Activated naive CD8-positive, alpha-beta T cell treated with anti-CD3 and anti-CD28 coated beads, Interleukin-2, amount 10 ng/mL, durations not matched to agents 7 days and 5 days (primary cell): ENCODE results near the gene UBIAD1. TPM values are rescaled to one million over a fixed set of nuclear protein-coding genes. Genes with fewer than 3 reads are reported as not detected.

Experiments
- ATAC-seq: fragments of 150-1000 bp; cut with Tn5 transposase; one replicate; pipeline ENCODE4 v1.10.0; 2021; ENCODE audit warnings: low read depth, moderate library complexity
- POLR2A ChIA-PET: fragments of 350-600 bp; sonication (Branson Sonifier 250); formaldehyde crosslinking; loops from one replicate; lab custom pipeline; 2021; ENCODE audit warnings: antibody characterized with exemption; lab: Charles Lee
- DNase-seq: peaks from one replicate; pipeline ENCODE4 v3.0.0; 2021
- H3K27ac Mint-ChIP-seq: one replicate; pipeline ENCODE4 v1.8.0; 2022; ENCODE audit warnings: mild to moderate bottlenecking, mixed read lengths
- H3K27me3 Mint-ChIP-seq: one replicate; pipeline ENCODE4 v1.8.0; 2022; ENCODE audit warnings: mild to moderate bottlenecking, moderate library complexity, mixed read lengths
- H3K36me3 Mint-ChIP-seq: one replicate; pipeline ENCODE4 v1.8.0; 2021; ENCODE audit warnings: mild to moderate bottlenecking, mixed read lengths
- H3K4me1 Mint-ChIP-seq: one replicate; pipeline ENCODE4 v1.8.0; 2021; ENCODE audit warnings: mixed read lengths
- H3K4me3 Mint-ChIP-seq: one replicate; pipeline ENCODE4 v1.8.0; 2022; ENCODE audit warnings: mild to moderate bottlenecking, moderate library complexity, mixed read lengths
- H3K9me3 Mint-ChIP-seq: one replicate; pipeline ENCODE4 v1.8.0; 2021; ENCODE audit warnings: mixed read lengths
- total RNA-seq, 2 experiments: library from RNA; stranded (reverse); gene quantifications; one replicate each; pipeline ENCODE4 v1.2.3, GENCODE V29; 2021

Gene UBIAD1
- 10 to 100 TPM; 26.5 to 28.9 TPM for total RNA-seq

- POLR2A ChIA-PET, result interaction anchor here (0.6 to 2.9 kb wide), 9 partner anchors 9 to 637 kb away, joined by 3 to 32 read pairs (median 4); partner anchors contain the start of genes EXOSC10 and MTOR
- peak within 1 kb of the TSS; percentile 97 for H3K4me3 Mint-ChIP-seq
- peaks cover 27% of the 10 kb centered on the region for H3K4me1 Mint-ChIP-seq
- no peaks in the 10 kb centered on the region for H3K27me3 Mint-ChIP-seq
- H3K27ac Mint-ChIP-seq, result peak within 1 kb of the TSS; percentile 92
- DNase-seq (peak; percentile 87), ATAC-seq (peak; percentile 89)
- H3K9me3 Mint-ChIP-seq, result no peaks in the 10 kb centered on the region
- H3K36me3 Mint-ChIP-seq, result peaks cover 18% of the 10 kb centered on the region
These were observed at the start of gene UBIAD1 for GRCh38 chr1:11272832-11273594. TSS of gene UBIAD1 (plus strand) at chr1:11273198. CDS start at chr1:11273532, 334 bp downstream.

- Mint-ChIP-seq H3K4me3 (peak overlapping the region; percentile 63), H3K36me3 (peaks cover 47% of the 10 kb centered on the region), H3K27me3 (no peaks in the 10 kb centered on the region), H3K4me1 (peaks cover 16% of the 10 kb centered on the region), H3K9me3 (no peaks in the 10 kb centered on the region), H3K27ac (peak overlapping the region; percentile 81)
- DNase-seq, result no peak
- POLR2A ChIA-PET, result interaction anchor here (1.4 to 2.4 kb wide), 4 partner anchors 11 to 54 kb away, joined by 3 to 7 read pairs (median 4); partner anchors contain the start of gene MTOR
- peak; percentile 82 for ATAC-seq
These were observed 45.6 kb upstream of the UBIAD1 start for GRCh38 chr1:11227106-11228077.

GRCh38 chr1:11229203-11229602 is 43.8 kb upstream of the UBIAD1 start:
- POLR2A ChIA-PET, result interaction anchor here (0.6 kb wide), 1 partner anchor 159 kb away, joined by 4 read pairs; no protein-coding TSS in a partner anchor
- H3K27ac Mint-ChIP-seq, result peak overlapping the region; percentile 13
- no peak for ATAC-seq
- no peaks in the 10 kb centered on the region for H3K9me3 Mint-ChIP-seq
- H3K4me3 Mint-ChIP-seq, result no peak overlapping the region
- peaks cover 16% of the 10 kb centered on the region for H3K4me1 Mint-ChIP-seq
- H3K36me3 Mint-ChIP-seq, result peaks cover 51% of the 10 kb centered on the region
- DNase-seq, result no peak
- H3K27me3 Mint-ChIP-seq, result no peaks in the 10 kb centered on the region

- Mint-ChIP-seq H3K9me3 (no peaks in the 10 kb centered on the region), H3K36me3 (peaks cover 42% of the 10 kb centered on the region), H3K4me1 (peaks cover 6% of the 10 kb centered on the region), H3K27me3 (no peaks in the 10 kb centered on the region), H3K4me3 (no peak overlapping the region), H3K27ac (no peak overlapping the region)
- ATAC-seq (no peak), DNase-seq (no peak)
- POLR2A ChIA-PET, result no interaction called here
These were observed 39.8 kb upstream of the UBIAD1 start for GRCh38 chr1:11233208-11233607.

- no peak for ATAC-seq
- peaks cover 23% of the 10 kb centered on the region for H3K36me3 Mint-ChIP-seq
- H3K27ac Mint-ChIP-seq, result peak overlapping the region; percentile 50
- H3K4me1 Mint-ChIP-seq, result peaks cover 8% of the 10 kb centered on the region
- no peak overlapping the region for H3K4me3 Mint-ChIP-seq
- DNase-seq, result no peak
- POLR2A ChIA-PET, result interaction anchor here (1.5 kb wide), 1 partner anchor 10 kb away, joined by 5 read pairs; no protein-coding TSS in a partner anchor
- no peaks in the 10 kb centered on the region for H3K27me3 Mint-ChIP-seq
- H3K9me3 Mint-ChIP-seq, result no peaks in the 10 kb centered on the region
These were observed 35.6 kb upstream of the UBIAD1 start for GRCh38 chr1:11237356-11237755.

- POLR2A ChIA-PET, result interaction anchor here (1.5 kb wide), 1 partner anchor 11 kb away, joined by 5 read pairs; no protein-coding TSS in a partner anchor
- no peak for DNase-seq
- H3K4me1 Mint-ChIP-seq, result peaks cover 8% of the 10 kb centered on the region
- no peak overlapping the region for H3K27ac Mint-ChIP-seq
- H3K9me3 Mint-ChIP-seq, result no peaks in the 10 kb centered on the region
- no peak overlapping the region for H3K4me3 Mint-ChIP-seq
- ATAC-seq, result no peak
- H3K36me3 Mint-ChIP-seq, result peaks cover 19% of the 10 kb centered on the region
- H3K27me3 Mint-ChIP-seq, result no peaks in the 10 kb centered on the region
These were observed 34.7 kb upstream of the UBIAD1 start for GRCh38 chr1:11238311-11238710.

GRCh38 chr1:11245248-11245647 is 27.8 kb upstream of the UBIAD1 start:
- no peaks in the 10 kb centered on the region for H3K27me3 Mint-ChIP-seq
- DNase-seq (no peak), ATAC-seq (no peak)
- H3K4me3 Mint-ChIP-seq, result no peak overlapping the region
- H3K27ac Mint-ChIP-seq, result no peak overlapping the region
- H3K4me1 Mint-ChIP-seq, result peaks cover 3% of the 10 kb centered on the region
- H3K36me3 Mint-ChIP-seq, result peaks cover 9% of the 10 kb centered on the region
- no peaks in the 10 kb centered on the region for H3K9me3 Mint-ChIP-seq
- POLR2A ChIA-PET, result no interaction called here

GRCh38 chr1:11245904-11246719 is 26.9 kb upstream of the UBIAD1 start:
- no peaks in the 10 kb centered on the region for H3K9me3 Mint-ChIP-seq
- no peak for ATAC-seq
- no peak for DNase-seq
- H3K4me1 Mint-ChIP-seq, result peaks cover 4% of the 10 kb centered on the region
- POLR2A ChIA-PET, result no interaction called here
- H3K27me3 Mint-ChIP-seq, result no peaks in the 10 kb centered on the region
- peaks cover 15% of the 10 kb centered on the region for H3K36me3 Mint-ChIP-seq
- no peak overlapping the region for H3K4me3 Mint-ChIP-seq
- H3K27ac Mint-ChIP-seq, result no peak overlapping the region

- POLR2A ChIA-PET, result no interaction called here
- no peak for ATAC-seq
- no peak overlapping the region for H3K27ac Mint-ChIP-seq
These were observed 24.8 kb upstream of the UBIAD1 start for GRCh38 chr1:11248169-11248568.

GRCh38 chr1:11252538-11252937 is 20.5 kb upstream of the UBIAD1 start:
- Mint-ChIP-seq H3K27ac (no peak overlapping the region), H3K36me3 (peaks cover 35% of the 10 kb centered on the region), H3K4me1 (peaks cover 1% of the 10 kb centered on the region), H3K9me3 (no peaks in the 10 kb centered on the region), H3K27me3 (no peaks in the 10 kb centered on the region), H3K4me3 (no peak overlapping the region)
- POLR2A ChIA-PET, result interaction anchor here (1.4 kb wide), 1 partner anchor 10 kb away, joined by 7 read pairs; the partner anchor contains the start of gene MTOR
- ATAC-seq (no peak), DNase-seq (no peak)

More at GRCh38 chr1:11248169-11248568, 24.8 kb upstream of the UBIAD1 start:
- H3K4me1 Mint-ChIP-seq, result peaks cover 1% of the 10 kb centered on the region
- H3K4me3 Mint-ChIP-seq, result no peak overlapping the region
- no peaks in the 10 kb centered on the region for H3K27me3 Mint-ChIP-seq
- H3K9me3 Mint-ChIP-seq, result no peaks in the 10 kb centered on the region
- H3K36me3 Mint-ChIP-seq, result peaks cover 23% of the 10 kb centered on the region
- DNase-seq, result no peak

- Mint-ChIP-seq H3K36me3 (peaks cover 35% of the 10 kb centered on the region), H3K9me3 (no peaks in the 10 kb centered on the region), H3K27ac (no peak overlapping the region), H3K27me3 (no peaks in the 10 kb centered on the region), H3K4me1 (peaks cover 1% of the 10 kb centered on the region), H3K4me3 (no peak overlapping the region)
- DNase-seq (no peak), ATAC-seq (no peak)
- POLR2A ChIA-PET, result interaction anchor here (0.6 to 1.4 kb wide), 2 partner anchors 9 to 48 kb away, joined by 5 to 7 read pairs; partner anchors contain the start of gene MTOR
These were observed 19.8 kb upstream of the UBIAD1 start for GRCh38 chr1:11253226-11253625.

- H3K9me3 Mint-ChIP-seq, result no peaks in the 10 kb centered on the region
- H3K36me3 Mint-ChIP-seq, result peaks cover 26% of the 10 kb centered on the region
- peaks cover under 1% of the 10 kb centered on the region for H3K4me1 Mint-ChIP-seq
- no peak overlapping the region for H3K4me3 Mint-ChIP-seq
- H3K27me3 Mint-ChIP-seq, result no peaks in the 10 kb centered on the region
- DNase-seq, result no peak
- ATAC-seq, result no peak
- H3K27ac Mint-ChIP-seq, result no peak overlapping the region
- POLR2A ChIA-PET, result no interaction called here
These were observed 16.7 kb upstream of the UBIAD1 start for GRCh38 chr1:11256299-11256698.
